HG03066 (cell line): ENCODE results near the gene ICE2.
A peak's percentile ranks its signal among the peaks of the same experiment; 100 is the strongest.

Source experiments
- ATAC-seq: cut with Tn5 transposase; IDR thresholded peaks from one replicate; pipeline ENCODE4 v1.9.1; 2021; ENCODE audit warnings: low read depth; ENCODE audit not compliant: unreplicated experiment

The ICE2 gene

DNA sequence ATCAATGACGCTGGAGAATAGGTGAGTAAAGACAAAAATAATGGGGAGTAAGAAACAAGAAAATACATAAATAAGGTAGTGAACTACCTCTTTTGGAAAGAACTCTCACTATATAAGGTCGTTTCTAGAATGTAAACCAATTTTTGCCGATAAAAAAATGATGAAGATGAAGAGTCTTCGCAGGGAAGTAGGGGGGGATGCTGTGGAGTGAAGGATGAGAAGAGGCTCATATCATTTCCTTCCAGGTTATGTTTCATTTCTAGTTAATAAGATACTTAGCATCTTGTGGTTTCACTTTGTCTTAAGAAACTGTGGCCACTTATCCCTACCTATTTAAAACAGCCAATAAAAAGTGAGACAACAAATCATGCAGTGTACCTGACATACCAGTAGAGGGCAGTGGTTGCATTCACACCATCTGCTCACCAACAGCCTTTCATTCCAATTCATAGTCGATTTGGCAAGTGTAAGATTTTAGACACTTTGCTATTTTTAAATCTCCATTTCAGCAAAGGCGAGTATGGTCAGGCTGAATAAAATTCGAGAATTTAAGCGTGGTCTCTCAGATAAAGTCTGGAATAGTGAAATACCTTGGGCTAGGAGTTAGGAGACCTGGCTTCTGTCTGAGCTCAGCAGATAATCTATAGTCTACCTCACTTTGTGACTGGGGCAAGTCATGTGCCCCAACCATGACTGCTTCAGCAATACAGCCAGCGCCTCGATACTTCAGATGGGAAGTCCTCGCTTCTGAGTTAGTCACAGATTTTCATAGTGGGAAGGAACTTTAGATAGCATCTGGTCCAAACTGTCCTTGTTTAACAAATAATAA is 28.9 kb upstream of the ICE2 start:
- peak; percentile 81 for ATAC-seq

DNA sequence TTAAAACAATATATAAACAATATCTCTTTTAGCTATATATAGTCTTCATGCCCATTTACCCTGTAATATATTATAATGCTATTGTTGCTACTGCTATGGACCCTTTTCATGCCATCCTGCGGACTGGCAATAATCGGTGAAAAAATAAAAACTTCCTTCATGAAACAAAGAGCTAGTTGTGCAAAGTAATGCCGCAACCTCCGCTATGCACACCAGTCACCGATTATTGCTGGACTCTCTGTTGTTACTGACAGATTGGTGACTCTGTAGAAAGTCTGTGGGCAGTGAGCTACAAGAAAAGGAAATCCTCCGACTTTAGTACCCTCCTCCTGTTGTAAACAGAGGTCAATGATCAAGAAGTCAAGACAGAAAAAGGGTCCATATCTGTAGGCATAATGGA is 17.9 kb upstream of the ICE2 start:
- no peak for ATAC-seq

DNA sequence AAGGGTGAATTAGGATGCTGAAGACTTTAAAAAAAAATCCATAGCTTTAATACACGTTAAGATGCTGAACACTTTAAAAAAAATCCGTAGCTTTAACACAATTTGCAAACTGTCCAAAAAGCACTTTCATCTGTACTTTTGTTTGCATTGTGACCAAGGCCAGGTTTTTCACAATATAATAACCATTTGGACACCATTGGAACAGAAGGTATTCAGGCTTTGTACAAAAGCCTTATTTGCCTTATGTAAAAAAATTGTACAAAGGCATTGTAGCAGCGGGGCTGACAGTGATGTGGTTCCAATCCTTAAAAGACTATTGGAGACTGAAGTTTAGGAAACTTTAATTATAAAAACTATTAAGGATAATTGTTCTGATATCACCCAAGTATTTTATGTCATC is 15.2 kb upstream of the ICE2 start:
- no peak for ATAC-seq

DNA sequence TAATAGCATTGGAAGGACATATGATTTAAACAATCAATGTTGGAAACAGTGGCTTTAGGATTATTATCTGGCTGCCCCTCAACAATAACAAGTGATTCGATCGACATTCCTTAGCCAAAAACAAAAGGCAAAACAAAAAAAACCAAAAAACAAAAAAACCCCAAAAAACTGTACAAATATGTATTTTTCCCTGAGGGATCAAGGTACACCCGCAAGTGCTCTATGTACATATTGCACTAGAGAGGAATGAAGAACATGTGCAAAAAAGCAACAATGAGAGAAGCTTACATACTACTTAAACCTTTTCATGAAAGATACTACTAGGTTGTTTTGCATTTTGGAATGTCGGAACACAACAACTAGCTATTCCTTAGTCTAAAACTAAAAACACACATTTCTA is 14.2 kb upstream of the ICE2 start:
- ATAC-seq, result no peak

DNA sequence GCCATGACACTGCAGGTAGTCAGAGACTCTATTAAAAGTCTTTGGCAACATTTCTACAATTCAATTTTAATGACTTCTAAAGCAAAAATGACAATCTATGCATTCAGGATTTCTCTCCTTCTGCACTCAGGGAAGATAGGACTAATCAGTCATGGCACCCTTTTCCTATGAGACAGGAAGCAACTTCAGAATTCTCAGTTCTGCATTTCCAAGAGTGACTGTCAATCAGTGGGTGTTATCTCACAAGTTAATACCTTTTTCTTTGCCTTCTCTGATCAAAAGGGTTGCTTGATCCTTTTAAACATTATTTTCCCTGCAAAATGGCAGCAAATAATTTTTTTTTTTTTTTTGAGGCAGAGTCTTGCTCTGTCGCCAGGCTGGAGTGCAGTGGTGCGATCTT is 7.8 kb upstream of the ICE2 start:
- ATAC-seq, result no peak

DNA sequence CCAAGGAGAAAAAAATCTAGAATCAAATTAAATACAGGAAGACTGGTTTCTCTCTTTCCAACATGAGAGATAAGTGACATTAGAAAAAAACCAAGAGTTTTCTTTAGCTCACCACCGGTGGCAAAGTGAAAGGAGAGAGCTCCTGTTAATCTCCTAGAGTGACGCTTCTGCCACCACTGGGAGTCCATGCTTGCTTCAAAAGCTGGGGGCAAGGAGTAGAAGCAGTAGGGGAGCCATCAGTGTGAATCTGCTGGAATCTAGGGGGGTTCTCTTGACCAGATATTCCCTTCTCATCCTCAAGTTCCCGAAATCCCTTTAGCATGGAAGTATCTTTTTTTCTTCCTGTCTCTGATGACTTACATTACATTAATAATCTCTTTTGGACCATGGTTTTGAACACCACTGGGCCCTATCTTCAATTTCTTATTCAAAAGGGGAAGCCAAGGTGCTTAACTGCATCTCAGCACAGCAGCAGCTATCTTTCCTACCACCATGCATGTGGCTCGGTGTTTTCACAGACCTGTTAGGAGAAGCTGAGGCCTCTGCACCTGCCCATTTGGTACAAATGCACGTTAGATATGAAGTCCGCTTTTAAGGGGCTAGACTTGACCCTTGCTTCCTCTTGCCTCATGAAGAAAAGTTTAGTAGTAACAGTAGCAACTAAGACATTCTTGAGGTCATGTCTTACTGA is 6.6 kb upstream of the ICE2 start:
- no peak for ATAC-seq

DNA sequence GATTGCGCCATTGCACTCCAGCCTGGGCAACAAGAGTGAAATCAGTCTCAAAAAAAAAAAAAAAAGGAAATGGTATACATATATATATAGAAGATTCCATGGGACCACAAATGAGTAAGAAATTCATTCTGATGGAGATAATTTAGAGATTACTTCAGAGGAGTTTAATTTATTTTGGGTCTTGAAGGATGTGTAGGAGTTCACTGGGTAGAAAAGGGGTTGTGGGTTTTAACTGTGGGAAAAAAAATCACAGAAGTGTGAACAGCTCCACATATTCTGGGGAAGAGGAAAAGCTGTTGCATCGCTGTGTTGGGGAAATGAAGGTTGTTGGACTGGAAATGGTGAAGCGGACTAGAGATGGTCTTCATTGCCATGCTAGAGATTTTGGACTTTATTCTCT is 4.1 kb upstream of the ICE2 start:
- no peak for ATAC-seq

DNA sequence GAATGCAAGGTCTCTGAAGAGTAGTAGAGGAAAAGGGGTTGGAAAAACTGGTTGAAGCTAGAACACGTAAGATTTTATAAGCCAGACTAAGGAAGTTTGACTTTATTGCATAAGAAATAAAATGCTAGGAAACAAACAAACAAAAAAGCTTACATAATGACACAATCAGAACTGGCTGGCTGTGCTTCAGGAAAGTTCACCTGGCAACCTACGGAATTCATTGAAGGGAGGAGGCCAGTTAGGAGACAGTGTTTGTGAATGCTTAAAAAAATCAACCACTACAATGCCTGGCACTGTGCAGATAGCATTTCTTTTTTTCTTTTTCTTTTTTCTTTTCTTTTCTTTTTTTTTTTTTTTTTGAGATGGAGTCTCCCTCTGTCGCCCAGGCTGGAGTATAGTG is 1.9 kb upstream of the ICE2 start:
- ATAC-seq, result no peak

DNA sequence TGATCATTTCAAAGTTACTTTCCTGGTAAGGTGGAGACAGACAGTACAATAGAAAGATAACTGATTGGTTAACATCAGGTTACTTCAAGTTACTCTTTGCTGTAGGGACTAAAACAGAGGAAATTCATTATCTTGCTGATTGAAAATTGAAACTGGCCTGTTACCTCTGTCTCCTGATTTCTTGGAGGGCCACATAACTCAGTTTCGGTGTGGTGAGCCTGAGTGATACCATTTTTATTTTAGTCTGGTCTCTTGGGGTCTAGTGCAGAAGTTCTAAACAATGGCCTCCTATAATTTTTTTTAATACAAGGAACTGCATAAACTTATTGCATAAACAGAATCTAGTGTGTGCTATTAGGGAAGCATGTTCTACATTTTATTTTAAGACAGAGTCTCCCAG is 1.2 kb upstream of the ICE2 start:
- ATAC-seq, result no peak

DNA sequence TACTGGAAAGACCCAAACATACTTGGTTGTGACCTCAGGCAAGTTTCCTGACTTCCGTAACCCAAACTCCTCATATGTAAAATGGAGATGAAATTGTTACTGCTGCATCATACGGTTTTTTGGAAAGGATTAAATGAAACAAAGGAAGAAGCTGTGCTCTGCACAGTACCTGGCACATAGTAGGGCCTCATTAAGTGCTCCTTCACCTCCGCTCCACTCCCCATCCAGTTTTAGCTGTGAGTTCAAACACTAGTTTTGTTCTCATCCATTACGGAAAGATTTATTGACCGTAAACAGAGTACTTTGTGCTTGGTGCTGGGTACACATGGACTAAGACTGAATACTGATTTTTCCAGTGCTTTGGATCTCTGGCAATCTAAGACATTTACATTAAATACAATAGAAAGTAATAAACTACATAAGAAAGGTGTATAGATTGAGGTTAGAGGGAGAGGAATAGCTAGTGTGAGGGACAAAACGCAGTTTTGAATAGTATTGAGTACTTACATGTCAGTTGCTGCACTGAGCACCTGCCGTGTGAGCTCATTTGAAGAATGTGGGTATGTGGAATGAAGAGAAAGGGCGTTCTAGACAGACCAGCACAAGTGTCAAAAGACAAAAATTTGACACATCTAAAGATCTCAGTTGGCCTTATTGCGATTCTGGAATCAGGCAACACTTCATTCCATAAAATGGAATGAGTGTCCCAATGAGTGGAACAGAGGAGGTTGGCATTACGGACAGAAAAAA is 594 bp upstream of the ICE2 start:
- no peak for ATAC-seq

DNA sequence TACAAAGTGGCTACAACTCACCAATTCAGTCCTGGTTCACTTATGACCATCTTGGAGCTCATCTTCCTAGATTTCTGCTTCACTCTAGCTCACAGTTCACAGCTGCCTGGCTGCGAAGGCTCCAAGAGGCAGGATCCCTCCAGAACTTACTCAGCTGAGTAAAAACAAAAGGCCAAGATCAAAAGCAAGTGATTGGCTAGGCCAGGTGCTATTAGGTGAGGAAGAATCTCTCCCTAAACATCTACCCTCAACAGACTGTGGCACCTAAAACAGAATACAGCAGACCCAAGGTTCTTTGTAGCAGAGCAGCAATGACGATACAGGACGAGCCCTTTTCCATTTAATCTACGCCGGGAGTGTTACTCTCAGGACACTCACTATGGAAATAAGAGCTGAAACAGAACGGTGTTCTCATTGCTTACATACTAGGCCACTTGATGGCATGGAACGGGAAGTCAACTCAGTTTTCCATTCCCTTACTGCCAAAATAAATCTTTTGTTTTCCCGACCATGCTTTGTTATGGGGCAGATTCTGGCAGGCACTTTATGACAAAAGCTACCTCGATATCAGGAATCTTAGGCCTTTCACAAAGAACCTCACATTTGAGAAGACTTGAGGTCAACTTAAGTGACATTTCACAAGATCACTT is 901 bp downstream of the ICE2 start:
- ATAC-seq, result no peak

DNA sequence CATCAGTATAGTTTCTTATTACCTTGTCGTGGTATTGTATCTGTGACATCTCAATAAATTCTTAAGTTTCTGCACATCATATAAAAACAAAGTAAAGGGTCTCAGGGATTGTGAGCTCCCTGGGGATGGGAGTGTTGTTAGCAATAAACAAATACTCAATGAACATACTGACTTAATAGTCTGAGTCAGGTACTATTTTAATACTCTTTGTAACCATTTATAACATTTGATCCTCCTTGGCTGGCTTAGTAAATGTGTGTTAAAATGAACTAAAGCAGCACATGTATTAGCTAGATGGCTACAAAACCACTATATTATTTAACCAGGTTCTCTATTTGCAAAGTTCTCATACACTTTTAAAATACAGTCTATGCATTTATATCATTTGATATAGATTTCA is 1.8 kb downstream of the ICE2 start:
- no peak for ATAC-seq

DNA sequence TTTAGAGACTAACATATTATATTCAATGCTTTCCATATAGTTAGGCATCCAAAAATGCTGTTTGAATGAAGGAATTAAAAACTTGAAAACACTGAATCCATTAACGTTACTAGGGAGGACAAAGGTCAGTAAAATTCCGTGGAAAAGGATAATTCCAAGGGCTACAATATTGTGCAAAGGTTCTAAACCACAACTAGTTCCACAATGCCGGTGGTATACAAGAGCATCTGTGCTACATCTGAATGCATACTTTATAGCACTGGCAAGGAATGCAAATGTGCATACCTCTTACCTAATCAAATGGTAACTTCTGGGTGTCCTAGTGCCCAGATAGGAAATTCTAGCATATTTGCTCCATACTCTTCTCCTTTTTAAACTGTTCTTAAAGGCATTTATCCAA is 2.2 kb downstream of the ICE2 start:
- no peak for ATAC-seq

DNA sequence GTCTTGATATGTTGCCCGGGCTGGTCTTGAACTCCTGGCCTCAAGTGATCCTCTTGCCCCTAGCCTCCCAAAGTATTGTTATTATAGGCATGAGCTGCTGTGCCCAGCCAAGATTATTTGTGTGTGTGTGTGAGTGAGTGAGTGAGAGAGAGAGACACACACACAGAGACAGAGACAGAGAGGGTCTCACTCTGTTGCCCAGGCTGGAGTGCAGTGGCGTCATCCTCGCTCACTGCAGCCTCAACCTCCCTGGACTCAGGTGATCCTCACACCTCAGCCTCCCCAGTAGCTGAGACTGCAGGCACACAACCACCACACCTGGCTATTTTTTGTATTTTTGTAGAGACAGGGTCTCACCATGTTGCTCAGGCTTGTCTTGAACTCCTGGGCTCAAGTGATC is 5.8 kb downstream of the ICE2 start:
- ATAC-seq, result no peak

DNA sequence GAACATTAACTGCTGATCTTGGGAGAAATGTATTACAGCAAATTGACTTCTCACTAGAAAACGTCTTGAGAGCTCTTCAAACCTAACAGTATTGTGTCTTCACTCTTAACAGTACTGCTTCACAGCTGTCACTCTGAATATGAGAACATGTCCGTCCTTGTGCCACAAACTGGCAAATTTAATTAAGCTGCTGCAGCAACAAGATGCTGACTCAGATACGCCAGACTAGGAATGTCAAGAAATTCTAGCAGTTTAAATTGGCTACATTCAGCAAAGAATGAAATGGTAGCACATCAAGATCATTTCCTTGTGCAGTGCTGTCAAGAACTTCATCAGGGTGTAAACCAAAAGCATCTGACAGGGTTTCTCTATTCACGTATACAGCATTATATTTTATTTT is 7.6 kb downstream of the ICE2 start:
- ATAC-seq, result no peak

DNA sequence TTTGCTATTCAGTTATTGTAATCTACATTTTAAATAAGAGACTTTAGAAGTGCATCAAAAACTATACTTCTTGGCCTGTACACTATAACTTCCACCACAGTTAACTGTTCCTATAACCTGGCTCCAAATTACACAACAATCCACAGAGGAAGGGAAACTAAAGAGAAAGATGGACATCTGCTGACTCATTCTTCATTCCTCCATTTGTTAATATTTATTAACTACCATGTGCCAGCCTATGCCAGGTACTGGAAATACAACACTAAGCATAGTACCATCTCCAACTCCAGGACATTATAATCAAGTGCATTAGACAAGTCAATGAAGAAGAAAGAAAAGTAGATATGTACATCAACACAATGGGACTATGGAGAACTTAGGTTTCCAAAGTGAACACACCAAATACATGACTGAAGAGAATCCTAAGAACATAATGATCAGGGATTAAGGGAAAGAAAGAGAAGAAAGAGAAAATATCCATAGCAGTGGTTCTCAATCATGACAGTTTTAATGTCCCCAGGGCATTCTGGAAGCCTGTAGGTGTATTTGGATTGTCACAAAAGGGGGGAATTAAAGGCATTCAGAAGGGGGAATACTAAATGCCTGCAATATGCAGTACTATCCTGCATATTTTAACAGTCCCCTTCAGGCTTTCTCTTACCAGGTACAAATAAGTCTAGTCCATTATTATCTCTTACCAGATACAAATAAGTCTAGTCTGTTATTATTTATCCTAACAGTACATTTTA is 8.9 kb downstream of the ICE2 start:
- ATAC-seq, result no peak

DNA sequence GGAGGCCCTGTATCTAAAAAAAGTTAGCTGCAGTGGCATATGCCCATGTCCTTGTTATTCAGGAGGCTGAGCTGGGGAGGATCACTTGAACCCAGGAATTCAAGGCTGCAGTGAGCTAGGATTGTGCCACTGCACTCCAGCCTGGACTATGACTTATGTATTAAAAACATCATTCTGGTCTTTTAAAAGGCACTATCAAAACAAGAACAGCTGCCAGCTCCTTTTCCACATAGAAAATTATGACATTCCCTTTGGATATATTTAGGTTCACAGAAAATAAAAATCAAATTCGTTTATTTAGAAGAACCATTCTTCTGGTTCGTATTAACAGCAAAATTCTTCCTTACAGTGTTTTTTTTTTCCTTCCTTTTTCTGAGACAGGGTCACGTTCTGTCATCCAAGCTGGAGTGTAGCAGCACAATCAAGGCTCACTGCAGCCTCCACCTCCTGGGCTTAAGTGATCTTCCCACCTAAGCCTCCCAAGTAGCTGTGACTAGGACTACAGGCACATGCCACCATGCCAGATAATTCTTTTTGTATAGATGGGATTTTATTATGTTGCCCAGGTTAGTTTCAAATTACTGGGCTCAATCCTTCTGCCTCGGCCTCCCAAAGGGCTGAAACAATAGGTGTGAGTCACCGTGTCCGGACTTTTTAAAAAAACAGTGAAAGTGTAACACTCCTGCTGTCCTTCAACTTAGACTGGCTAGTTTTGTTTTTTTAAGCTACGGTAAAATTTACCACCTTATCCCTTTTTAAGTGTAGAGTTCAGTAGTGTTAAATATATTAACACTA is 13.9 kb downstream of the ICE2 start:
- no peak for ATAC-seq

DNA sequence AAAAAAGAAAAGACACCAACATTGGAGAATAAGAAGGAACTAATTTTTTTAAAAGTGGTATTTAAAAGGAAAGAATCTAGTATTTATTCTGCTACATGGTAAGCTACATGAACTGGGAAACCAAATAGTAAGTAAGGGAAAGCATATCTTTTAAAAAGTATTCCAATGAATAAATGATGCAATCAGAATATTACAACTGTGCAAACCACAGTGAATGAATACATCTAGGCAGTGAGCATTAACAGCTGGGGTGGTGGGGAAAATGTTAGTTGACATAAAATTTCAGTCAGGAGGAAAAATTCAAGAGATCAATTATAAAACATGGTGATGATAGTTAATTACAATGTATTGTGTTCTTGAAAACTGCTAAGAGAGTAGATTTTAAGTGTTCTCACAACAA is 16.9 kb downstream of the ICE2 start:
- no peak for ATAC-seq

DNA sequence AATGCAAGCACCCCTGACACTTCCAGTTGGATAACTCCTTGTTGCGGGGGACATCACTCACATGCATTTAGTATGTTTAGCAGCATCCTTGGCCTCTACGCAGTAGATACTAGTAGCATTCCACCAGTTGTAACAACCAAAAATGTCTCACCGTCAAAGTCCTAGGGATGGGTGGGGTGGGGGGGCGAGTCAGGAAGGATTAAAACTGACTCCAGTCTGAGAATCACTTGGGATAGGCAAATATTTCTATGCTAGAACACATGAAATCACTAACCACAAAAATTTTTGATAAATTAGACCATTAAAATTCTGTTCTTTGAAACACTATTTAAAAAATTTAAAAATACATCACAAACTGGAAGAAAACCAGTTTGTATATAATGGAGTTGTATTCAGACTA is 18.0 kb downstream of the ICE2 start:
- no peak for ATAC-seq

DNA sequence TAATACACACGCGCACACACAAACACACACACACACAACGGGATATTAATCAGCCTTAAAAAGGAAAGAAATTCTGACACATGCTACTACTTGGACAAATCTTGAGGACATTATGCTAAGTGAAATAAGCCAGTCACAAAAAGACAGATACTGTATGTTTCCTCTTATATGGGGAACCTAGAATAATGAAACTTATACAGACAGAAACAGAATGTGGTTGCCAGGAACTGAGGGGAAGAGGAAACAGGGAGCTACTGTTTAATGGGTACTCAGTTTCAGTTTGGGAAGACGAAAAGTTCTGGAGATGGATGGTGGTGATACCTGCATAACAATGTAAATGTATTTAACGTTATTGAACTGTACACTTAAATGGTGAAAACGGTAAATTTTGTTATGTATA is 20.2 kb downstream of the ICE2 start:
- ATAC-seq, result no peak
